Colonic mucosa (tissue), 4 donors: ENCODE measurements around the gene TRIP13. TPM values are rescaled to one million over a fixed set of nuclear protein-coding genes. Genes with fewer than 3 reads are reported as not detected.

Source experiments
- DNase-seq: peaks from one replicate; pipeline ENCODE4 v3.0.0-alpha.2; 2020
- H3K27ac ChIP-seq: fragments of 200-600 bp; one replicate; pipeline ENCODE4 v1.8.0; 2021
- H3K27me3 ChIP-seq: fragments of 200-600 bp; one replicate; pipeline ENCODE4 v1.8.0; 2021
- H3K36me3 ChIP-seq: fragments of 200-600 bp; one replicate; pipeline ENCODE4 v1.8.0; 2021
- H3K4me1 ChIP-seq: fragments of 200-600 bp; one replicate; pipeline ENCODE4 v1.8.0; 2021; ENCODE audit warnings: mild to moderate bottlenecking
- H3K4me3 ChIP-seq: fragments of 200-600 bp; one replicate; pipeline ENCODE4 v1.8.0; 2021
- H3K9ac ChIP-seq, 2 donors: one replicate each; pipeline ENCODE4 v1.7.0; 2013; ENCODE audit warnings: control low read depth in 2 of 2, low read depth in 2 of 2, low read length in 2 of 2
- H3K9me3 ChIP-seq: fragments of 200-600 bp; one replicate; pipeline ENCODE4 v1.8.0; 2021
- intact Hi-C: fragments of 100-400 bp; cut with DNase I; formaldehyde crosslinking; loops from one replicate; pipeline ENCODE4 v1.14.1; 2022
- total RNA-seq, 2 donors: library from RNA; stranded (reverse); fragmentation: NEBNext Ultra II Directional in 1 of 2; extraction: Animal tissue kit (Norgen Biotek cat#: 25700) in 1 of 2; gene quantifications; one replicate each; pipeline ENCODE4 v1.2.1, GENCODE V29; 2021
- TF ChIP-seq, protein P1 (sequence below): fragments of 200-600 bp; IDR thresholded peaks from one replicate; pipeline ENCODE4 v1.8.0; 2022; ENCODE audit warnings: antibody characterized with exemption, mild to moderate bottlenecking
- donor health status: healthy.
- donor health status: DM: no; HTN: no; CAD: no.
- donor health status: DM: no; HTN: no; CAD: no.

TRIP13 gene
- total RNA-seq, 2 donors from 2014 or later, result 5.8 to 18.1 TPM

DNA sequence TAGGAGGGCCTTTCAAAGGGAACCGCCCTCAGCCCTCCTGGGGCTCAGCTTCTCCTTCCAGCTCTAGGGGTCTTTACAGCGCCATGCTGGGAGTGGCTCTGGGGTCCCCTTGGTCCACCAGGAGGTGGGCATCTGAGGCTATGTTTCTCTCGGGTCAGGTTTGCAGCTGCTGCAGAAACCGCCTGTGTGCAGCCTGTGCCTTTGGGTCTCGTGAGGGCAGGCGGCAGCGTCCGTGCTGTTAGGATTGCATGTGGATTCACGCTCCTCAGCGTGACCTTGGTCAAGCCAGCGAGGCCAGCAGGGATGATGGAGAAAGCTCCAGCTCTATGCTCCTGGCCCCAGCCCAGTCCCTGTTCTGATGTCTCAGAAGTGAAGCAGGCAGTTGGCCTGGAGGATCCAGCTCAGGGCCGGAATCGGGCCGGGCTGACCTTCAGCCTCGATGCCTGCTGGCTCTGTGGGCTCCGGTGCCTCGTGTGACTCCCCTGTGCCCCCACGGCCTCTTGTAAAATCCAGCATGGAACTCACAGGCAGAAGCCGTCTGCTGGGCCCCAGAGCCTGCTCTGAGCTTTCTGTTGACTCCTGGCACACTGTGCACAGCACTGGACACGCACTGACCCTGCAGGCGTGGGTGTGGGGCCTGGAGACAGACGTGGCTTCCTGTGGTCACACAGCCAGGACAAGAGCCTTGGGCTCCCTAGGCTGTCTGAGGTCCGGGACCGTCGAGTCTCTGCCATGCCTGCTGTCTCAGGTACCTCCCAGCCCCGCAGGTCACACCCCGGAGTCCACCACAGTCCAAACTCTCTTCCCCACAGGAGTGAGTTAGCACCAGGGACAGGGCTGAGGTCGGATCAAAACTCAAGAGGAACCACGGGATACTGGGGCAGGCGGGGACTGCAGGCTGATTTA, 54.3 kb downstream of the TRIP13 start:
- TF ChIP-seq, protein P1, sequence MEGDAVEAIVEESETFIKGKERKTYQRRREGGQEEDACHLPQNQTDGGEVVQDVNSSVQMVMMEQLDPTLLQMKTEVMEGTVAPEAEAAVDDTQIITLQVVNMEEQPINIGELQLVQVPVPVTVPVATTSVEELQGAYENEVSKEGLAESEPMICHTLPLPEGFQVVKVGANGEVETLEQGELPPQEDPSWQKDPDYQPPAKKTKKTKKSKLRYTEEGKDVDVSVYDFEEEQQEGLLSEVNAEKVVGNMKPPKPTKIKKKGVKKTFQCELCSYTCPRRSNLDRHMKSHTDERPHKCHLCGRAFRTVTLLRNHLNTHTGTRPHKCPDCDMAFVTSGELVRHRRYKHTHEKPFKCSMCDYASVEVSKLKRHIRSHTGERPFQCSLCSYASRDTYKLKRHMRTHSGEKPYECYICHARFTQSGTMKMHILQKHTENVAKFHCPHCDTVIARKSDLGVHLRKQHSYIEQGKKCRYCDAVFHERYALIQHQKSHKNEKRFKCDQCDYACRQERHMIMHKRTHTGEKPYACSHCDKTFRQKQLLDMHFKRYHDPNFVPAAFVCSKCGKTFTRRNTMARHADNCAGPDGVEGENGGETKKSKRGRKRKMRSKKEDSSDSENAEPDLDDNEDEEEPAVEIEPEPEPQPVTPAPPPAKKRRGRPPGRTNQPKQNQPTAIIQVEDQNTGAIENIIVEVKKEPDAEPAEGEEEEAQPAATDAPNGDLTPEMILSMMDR, result no peak
- Histone ChIP-seq H3K9ac (no peak overlapping the region), H3K4me3 (no peak overlapping the region), H3K27me3 (peaks cover 13% of the 10 kb centered on the region), H3K9me3 (no peaks in the 10 kb centered on the region), H3K36me3 (no peaks in the 10 kb centered on the region), H3K4me1 (peaks cover 3% of the 10 kb centered on the region), H3K27ac (no peak overlapping the region)
- intact Hi-C loops, result no loop called here
- DNase-seq, result no peak

DNA sequence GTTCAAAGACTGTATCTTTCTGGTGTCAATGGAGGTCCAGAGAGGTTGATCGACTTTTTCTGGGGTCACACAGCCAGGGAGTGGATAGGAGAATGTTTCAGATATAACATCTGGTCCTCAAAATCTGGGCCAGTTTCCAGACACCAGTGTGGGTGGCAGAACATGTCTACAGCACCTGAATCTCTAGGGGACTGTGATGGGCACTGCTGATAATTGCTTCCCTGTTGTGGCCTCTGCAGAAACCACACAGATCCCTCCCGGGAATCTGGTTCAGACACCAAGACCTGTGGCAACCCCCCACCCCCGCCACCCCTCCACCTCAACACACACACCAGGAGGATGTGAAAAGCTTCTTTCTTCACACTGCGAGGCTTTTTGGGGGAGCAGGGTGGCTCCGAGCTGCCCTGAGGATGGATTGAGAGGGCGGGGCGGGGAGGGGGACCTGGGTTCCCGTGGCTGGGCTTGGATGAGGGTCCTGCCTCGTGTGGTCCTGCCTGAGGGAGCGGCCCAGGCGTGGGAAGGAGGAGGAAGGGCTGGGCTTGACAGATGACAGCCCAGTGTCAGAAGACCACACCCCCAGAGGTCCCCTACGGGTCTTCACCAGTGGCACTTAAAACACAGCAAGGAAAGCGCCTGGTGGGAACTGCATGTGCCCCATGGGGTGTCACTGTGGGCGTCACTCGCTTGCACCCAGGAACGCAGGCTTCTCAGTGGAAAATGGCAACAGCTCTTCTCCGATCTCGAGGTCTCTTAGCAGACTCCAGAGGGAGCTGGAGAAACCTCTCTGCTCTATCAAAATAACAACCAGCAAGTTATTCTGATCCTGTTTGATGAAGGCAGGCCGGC, 55.2 kb downstream of the TRIP13 start:
- TF ChIP-seq, protein P1, result no peak
- no peak overlapping the region for H3K4me3 ChIP-seq
- no peak for DNase-seq
- intact Hi-C loops, result no loop called here
- no peak overlapping the region for H3K27ac ChIP-seq
- H3K4me1 ChIP-seq, result peaks cover 3% of the 10 kb centered on the region
- peaks cover 13% of the 10 kb centered on the region for H3K27me3 ChIP-seq
- H3K36me3 ChIP-seq, result no peaks in the 10 kb centered on the region
- no peak overlapping the region for H3K9ac ChIP-seq
- no peaks in the 10 kb centered on the region for H3K9me3 ChIP-seq

DNA sequence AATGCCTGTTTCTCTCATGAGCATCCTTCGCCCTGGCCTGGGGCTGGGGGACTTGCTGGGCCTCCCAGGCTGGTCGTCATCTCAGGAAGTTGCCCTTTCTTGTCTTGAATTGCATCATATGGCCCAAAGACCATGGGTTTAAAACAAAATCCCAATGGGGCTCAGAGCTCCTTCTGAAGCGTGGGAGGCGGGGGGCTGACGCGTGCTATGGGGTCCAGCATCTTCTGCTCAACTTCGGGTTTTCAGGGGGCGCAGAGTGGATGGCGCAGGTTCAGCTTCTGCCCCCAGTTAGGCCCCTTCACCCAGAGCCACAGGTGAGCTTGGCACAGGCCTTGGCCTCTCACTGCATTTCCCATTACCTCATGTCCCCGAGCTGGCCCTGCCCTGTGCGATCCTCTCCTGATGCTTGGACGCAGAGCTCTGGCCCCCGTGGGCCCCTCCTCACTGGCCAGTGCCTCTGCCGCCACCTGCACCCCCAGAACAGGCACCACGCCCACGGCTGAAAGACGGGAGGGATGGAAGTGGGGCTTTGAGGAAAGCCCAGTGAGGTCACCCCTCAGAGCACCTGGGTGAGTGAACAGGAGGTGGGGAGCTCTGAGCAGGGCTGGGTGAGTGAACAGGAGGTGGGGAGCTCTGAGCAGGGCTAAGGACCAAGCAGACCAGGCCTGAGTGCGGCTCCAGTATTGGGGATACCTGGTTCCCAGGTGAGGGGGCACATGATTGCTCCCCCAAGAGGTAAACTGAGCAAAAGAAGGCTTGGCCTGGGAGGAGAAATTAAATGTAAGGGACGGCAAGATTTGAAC, 56.0 kb downstream of the TRIP13 start:
- Histone ChIP-seq H3K36me3 (no peaks in the 10 kb centered on the region), H3K27me3 (peaks cover 13% of the 10 kb centered on the region), H3K27ac (no peak overlapping the region), H3K4me3 (no peak overlapping the region), H3K9ac (no peak overlapping the region), H3K9me3 (no peaks in the 10 kb centered on the region), H3K4me1 (peaks cover 3% of the 10 kb centered on the region)
- TF ChIP-seq, protein P1, result no peak
- no peak for DNase-seq
- intact Hi-C loops, result no loop called here

DNA sequence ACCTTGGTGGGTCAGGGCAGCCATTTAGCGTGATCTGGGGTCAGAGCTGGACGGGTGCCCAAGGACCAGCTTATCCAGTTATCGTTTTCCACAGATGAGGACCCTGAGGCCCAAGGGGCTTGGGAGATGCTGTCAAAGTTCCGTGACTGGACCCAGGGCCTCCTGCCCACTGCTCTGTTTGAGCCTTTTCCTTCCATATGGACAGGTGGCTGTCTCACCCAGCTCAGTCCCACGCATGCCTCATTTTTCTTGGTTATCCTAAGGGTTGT, 56.5 kb downstream of the TRIP13 start:
- TF ChIP-seq, protein P1, result no peak
- Histone ChIP-seq H3K4me3 (no peak overlapping the region), H3K9ac (no peak overlapping the region), H3K4me1 (peaks cover 3% of the 10 kb centered on the region), H3K36me3 (no peaks in the 10 kb centered on the region), H3K27me3 (peaks cover 13% of the 10 kb centered on the region), H3K27ac (no peak overlapping the region), H3K9me3 (no peaks in the 10 kb centered on the region)
- no peak for DNase-seq
- intact Hi-C loops, result no loop called here

DNA sequence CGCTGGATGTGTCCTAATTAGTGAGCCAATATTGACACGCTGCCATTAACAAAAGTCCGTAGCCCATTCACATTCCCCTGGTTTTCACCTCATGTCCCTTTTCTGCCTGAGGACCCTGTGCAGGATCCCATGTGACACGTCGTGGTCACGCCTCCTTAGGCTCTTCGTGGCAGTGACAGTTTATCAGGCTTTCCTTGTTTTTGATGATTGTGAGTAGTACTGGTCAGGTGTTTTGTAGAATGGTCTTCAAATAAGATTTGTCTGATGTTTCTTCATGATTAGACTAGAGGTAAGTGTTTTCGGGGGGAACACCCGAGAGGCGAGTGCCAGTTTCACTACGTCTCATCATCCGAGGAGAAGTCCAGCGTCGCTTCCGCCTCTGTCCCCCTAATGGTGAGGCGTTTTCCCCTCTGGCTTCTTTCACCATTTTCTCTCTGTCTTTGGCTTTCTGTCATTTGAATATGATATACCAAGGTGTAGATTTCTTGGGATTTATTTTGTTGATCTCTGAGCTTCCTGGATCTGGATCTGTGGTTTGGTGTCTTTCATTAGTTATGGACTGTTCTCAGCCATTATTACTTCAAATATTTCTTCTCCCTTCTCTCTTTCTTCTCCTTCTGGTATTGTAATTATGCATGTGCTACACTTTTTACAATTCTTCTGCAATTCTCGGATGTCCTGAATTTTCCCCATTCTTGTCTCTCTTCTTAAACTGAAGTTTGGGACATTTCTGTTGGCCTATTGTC, 57.3 kb downstream of the TRIP13 start:
- Histone ChIP-seq H3K4me1 (peaks cover 3% of the 10 kb centered on the region), H3K27ac (no peak overlapping the region), H3K27me3 (peaks cover 13% of the 10 kb centered on the region), H3K9ac (no peak overlapping the region), H3K9me3 (no peaks in the 10 kb centered on the region), H3K4me3 (no peak overlapping the region), H3K36me3 (no peaks in the 10 kb centered on the region)
- DNase-seq, result no peak
- intact Hi-C loops, result no loop called here
- TF ChIP-seq, protein P1, result no peak
